PC-9 (cell line): ENCODE measurements around the gene STRA6. TPM values are rescaled to one million over a fixed set of nuclear protein-coding genes. Genes with fewer than 3 reads are reported as not detected.

Experiments
- BruUV-seq: library from RNA; stranded (reverse); fragments of 400-500 nt; replicated peaks from 2 replicates; lab custom pipeline; 2021; lab: Mats Ljungman, UMichigan
- CTCF ChIA-PET: fragments of 300-600 bp; sonication (Branson Sonifier 250); formaldehyde crosslinking; loops from one replicate; lab custom pipeline; 2022; ENCODE audit warnings: antibody characterized with exemption; lab: Charles Lee
- POLR2A ChIA-PET: fragments of 300-600 bp; sonication (Branson Sonifier 250); formaldehyde crosslinking; loops from one replicate; lab custom pipeline; 2022; ENCODE audit warnings: antibody characterized with exemption; ENCODE audit not compliant: unreplicated experiment; lab: Charles Lee
- DNase-seq, 2 experiments: peaks; one replicate each; pipeline versions ENCODE4 v3.0.0 to v3.0.0-alpha.2; 2015 to 2022; ENCODE audit warnings: mixed read lengths in 1 of 2
- H2AFZ ChIP-seq: fragments of 200-600 bp; sonication (generic); 2 replicates; pipeline ENCODE4 v1.8.1; 2017; ENCODE audit warnings: antibody characterized with exemption
- H3F3A ChIP-seq: fragments of 200-600 bp; sonication (generic); 2 replicates; pipeline ENCODE4 v1.8.1; 2017; ENCODE audit warnings: antibody characterized with exemption, mild to moderate bottlenecking, low read depth; ENCODE audit not compliant: insufficient read depth
- H3K27ac ChIP-seq: fragments of 200-600 bp; sonication (generic); 2 replicates; pipeline ENCODE4 v1.6.1; 2016; ENCODE audit warnings: mixed run types
- H3K27me3 ChIP-seq: fragments of 200-600 bp; sonication (generic); 2 replicates; pipeline ENCODE4 v1.6.1; 2016; ENCODE audit warnings: low read depth, mixed run types; ENCODE audit not compliant: insufficient read depth
- H3K36me3 ChIP-seq: fragments of 200-600 bp; sonication (generic); 2 replicates; pipeline ENCODE4 v1.6.1; 2016; ENCODE audit warnings: low read depth, mixed run types
- H3K4me1 ChIP-seq: fragments of 200-600 bp; sonication (generic); replicated peaks from 2 replicates; pipeline ENCODE4 v1.6.1; 2016; ENCODE audit warnings: mixed run types; ENCODE audit not compliant: insufficient read depth
- H3K4me2 ChIP-seq: fragments of 200-600 bp; sonication (generic); 2 replicates; pipeline ENCODE4 v1.6.1; 2017; ENCODE audit warnings: mixed run types
- H3K4me3 ChIP-seq: fragments of 200-600 bp; sonication (generic); 2 replicates; pipeline ENCODE4 v1.6.1; 2016; ENCODE audit warnings: mixed run types
- H3K79me2 ChIP-seq: fragments of 200-600 bp; sonication (generic); 2 replicates; pipeline ENCODE4 v1.6.1; 2017; ENCODE audit warnings: low read depth, mixed run types
- H3K9me2 ChIP-seq: fragments of 200-600 bp; sonication (generic); 2 replicates; pipeline ENCODE4 v1.8.1; 2017; ENCODE audit warnings: mild to moderate bottlenecking; ENCODE audit not compliant: insufficient read depth
- H3K9me3 ChIP-seq: fragments of 200-600 bp; sonication (generic); 2 replicates; pipeline ENCODE4 v1.8.1; 2016; ENCODE audit warnings: low read depth; ENCODE audit not compliant: insufficient read depth
- H4K20me1 ChIP-seq: fragments of 200-600 bp; sonication (generic); 2 replicates; pipeline ENCODE4 v1.8.1; 2017; ENCODE audit not compliant: insufficient read depth
- CTCF ChIP-seq: fragments of 200-600 bp; sonication (generic); conservative IDR thresholded peaks from 2 replicates; pipeline ENCODE4 v1.6.1; 2017; ENCODE audit warnings: mixed run types, antibody characterized with exemption, mild to moderate bottlenecking, moderate library complexity
- EZH2 ChIP-seq: fragments of 200-600 bp; sonication (generic); IDR thresholded peaks from 2 replicates; pipeline ENCODE4 v1.8.0; 2017; ENCODE audit warnings: antibody characterized with exemption, low read depth
- intact Hi-C: fragments of 100-400 bp; cut with micrococcal nuclease; formaldehyde crosslinking; loops from one replicate; pipeline ENCODE4 v1.10.0; 2022; ENCODE audit not compliant: unreplicated experiment
- total RNA-seq: library from RNA; stranded (reverse); gene quantifications from 2 replicates; pipeline ENCODE4 v1.2.3, GENCODE V29; 2021

STRA6 gene
- total RNA-seq, 1 experiment from 2014 or later = 64.9 TPM

GRCh38 chr15:74130849-74131627 is 71.5 kb downstream of the STRA6 start:
- TF ChIP-seq EZH2 = no peak
- no peak for TF ChIP-seq CTCF
- POLR2A ChIA-PET = no interaction called here
- peaks cover 7% of the 10 kb centered on the region for H3K27me3 ChIP-seq
- DNase-seq = no peak
- no peaks in the 10 kb centered on the region for H3K9me2 ChIP-seq
- no peaks in the 10 kb centered on the region for H3K79me2 ChIP-seq
- H2AFZ ChIP-seq = no peak overlapping the region
- no peak overlapping the region for H3K4me2 ChIP-seq
- H4K20me1 ChIP-seq = no peaks in the 10 kb centered on the region
- H3K36me3 ChIP-seq = no peaks in the 10 kb centered on the region
- H3K9me3 ChIP-seq = no peaks in the 10 kb centered on the region
- no peak overlapping the region for H3K4me3 ChIP-seq
- 0 out of 2 replicates have a peak, but pooled peaks cover 13% of the 10 kb centered on the region for H3K4me1 ChIP-seq
- intact Hi-C loops = loop anchor here (1.0 kb wide), 1 partner anchor 109 kb away; no protein-coding TSS in a partner anchor
- CTCF ChIA-PET = interaction anchor here (3.6 kb wide), 1 partner anchor 177 kb away, joined by 26 read pairs; no protein-coding TSS in a partner anchor
- H3F3A ChIP-seq = peaks cover 7% of the 10 kb centered on the region; the same call in 1 of the 2 replicates
- H3K27ac ChIP-seq = no peak overlapping the region
- BruUV-seq = no TSS peak

- ChIA-PET POLR2A (no interaction called here), CTCF (interaction anchor here (0.6 to 3.6 kb wide), 3 partner anchors 125 to 202 kb away, joined by 6 to 26 read pairs (median 10); no protein-coding TSS in a partner anchor)
- Histone ChIP-seq H2AFZ (no peak within 1 kb of the TSS), H3F3A (no peaks in the 10 kb centered on the region), H4K20me1 (no peaks in the 10 kb centered on the region), H3K79me2 (no peaks in the 10 kb centered on the region), H3K9me3 (no peaks in the 10 kb centered on the region), H3K36me3 (no peaks in the 10 kb centered on the region), H3K27me3 (peaks cover 10% of the 10 kb centered on the region), H3K9me2 (no peaks in the 10 kb centered on the region), H3K4me3 (no peak within 1 kb of the TSS), H3K4me2 (no peak within 1 kb of the TSS), H3K4me1 (0 out of 2 replicates have a peak, but pooled peaks cover 9% of the 10 kb centered on the region), H3K27ac (no peak within 1 kb of the TSS)
- no peak for DNase-seq
- BruUV-seq = no TSS peak
- intact Hi-C loops = loop anchor here (1.0 kb wide), 1 partner anchor 110 kb away; no protein-coding TSS in a partner anchor
- TF ChIP-seq EZH2 = no peak
- no peak for TF ChIP-seq CTCF
Measured at GRCh38 chr15:74130155-74130848, 72.3 kb downstream of the STRA6 start, which contains the start of gene ISLR2. Gene ISLR2, plus strand, starts transcription at chr15:74130586. Its CDS starts 2,169 bp downstream, at chr15:74132755.

- BruUV-seq = no TSS peak
- Histone ChIP-seq H2AFZ (no peak overlapping the region), H4K20me1 (no peaks in the 10 kb centered on the region), H3K79me2 (no peaks in the 10 kb centered on the region), H3K36me3 (no peaks in the 10 kb centered on the region), H3K27ac (no peak overlapping the region), H3F3A (no peaks in the 10 kb centered on the region), H3K9me3 (no peaks in the 10 kb centered on the region), H3K27me3 (peaks cover 11% of the 10 kb centered on the region), H3K4me1 (0 out of 2 replicates have a peak, but pooled peaks cover 8% of the 10 kb centered on the region), H3K4me2 (no peak overlapping the region), H3K4me3 (no peak overlapping the region), H3K9me2 (no peaks in the 10 kb centered on the region)
- POLR2A ChIA-PET = no interaction called here
- CTCF ChIA-PET = interaction anchor here (0.6 to 3.6 kb wide), 5 partner anchors 111 to 202 kb away, joined by 5 to 26 read pairs (median 6); no protein-coding TSS in a partner anchor
- DNase-seq = no peak
- no peak for TF ChIP-seq EZH2
- TF ChIP-seq CTCF = no peak
- intact Hi-C loops = loop anchor here (1.0 to 5.0 kb wide), 2 partner anchors 111 to 172 kb away; no protein-coding TSS in a partner anchor
Measured at GRCh38 chr15:74129586-74130154, 72.9 kb downstream of the STRA6 start.
